IPS-15b (cell line): ENCODE data around the gene NUP210.

Experiments used
- H3K27me3 ChIP-seq: one replicate; pipeline ENCODE4 v1.6.1; 2013; ENCODE audit warnings: low read length; ENCODE audit not compliant: control insufficient read depth, insufficient read depth
- H3K36me3 ChIP-seq: one replicate; pipeline ENCODE4 v1.6.1; 2013; ENCODE audit warnings: low read length; ENCODE audit not compliant: control insufficient read depth, insufficient read depth
- H3K4me1 ChIP-seq: one replicate; pipeline ENCODE4 v1.6.1; 2013; ENCODE audit warnings: mild to moderate bottlenecking, low read length; ENCODE audit not compliant: control insufficient read depth, insufficient read depth
- H3K4me3 ChIP-seq: one replicate; pipeline ENCODE4 v1.5.1; 2013; ENCODE audit warnings: low read depth, low read length
- H3K9ac ChIP-seq: one replicate; pipeline ENCODE4 v1.6.1; 2013; ENCODE audit warnings: low read depth, mild to moderate bottlenecking, low read length
- H3K9me3 ChIP-seq: one replicate; pipeline ENCODE4 v1.6.1; 2013; ENCODE audit warnings: mild to moderate bottlenecking, low read length; ENCODE audit not compliant: control insufficient read depth, insufficient read depth

The NUP210 gene

GRCh38 chr3:13352621-13353131 is 67.4 kb downstream of the NUP210 start:
- H3K36me3 ChIP-seq, result peaks cover 40% of the 10 kb centered on the region
- no peaks in the 10 kb centered on the region for H3K9me3 ChIP-seq
- H3K9ac ChIP-seq, result no peak overlapping the region
- H3K27me3 ChIP-seq, result no peaks in the 10 kb centered on the region
- H3K4me1 ChIP-seq, result peaks cover 13% of the 10 kb centered on the region
- H3K4me3 ChIP-seq, result no peak overlapping the region

- H3K4me1 ChIP-seq, result peaks cover 28% of the 10 kb centered on the region
- H3K27me3 ChIP-seq, result no peaks in the 10 kb centered on the region
- no peaks in the 10 kb centered on the region for H3K9me3 ChIP-seq
- no peak overlapping the region for H3K4me3 ChIP-seq
- peaks cover 36% of the 10 kb centered on the region for H3K36me3 ChIP-seq
- no peak overlapping the region for H3K9ac ChIP-seq
Observed at GRCh38 chr3:13349823-13350222, 70.3 kb downstream of the NUP210 start.

GRCh38 chr3:13348661-13349396 is 71.3 kb downstream of the NUP210 start:
- Histone ChIP-seq H3K9ac (no peak overlapping the region), H3K4me3 (no peak overlapping the region), H3K36me3 (peaks cover 36% of the 10 kb centered on the region), H3K9me3 (no peaks in the 10 kb centered on the region), H3K27me3 (no peaks in the 10 kb centered on the region), H3K4me1 (peaks cover 28% of the 10 kb centered on the region)

- H3K9me3 ChIP-seq, result no peaks in the 10 kb centered on the region
- peaks cover 28% of the 10 kb centered on the region for H3K4me1 ChIP-seq
- H3K36me3 ChIP-seq, result peaks cover 30% of the 10 kb centered on the region
- no peak overlapping the region for H3K4me3 ChIP-seq
- H3K9ac ChIP-seq, result peak overlapping the region; percentile 37
- H3K27me3 ChIP-seq, result no peaks in the 10 kb centered on the region
Observed at GRCh38 chr3:13348100-13348499, 72.0 kb downstream of the NUP210 start.

- Histone ChIP-seq H3K36me3 (peaks cover 28% of the 10 kb centered on the region), H3K27me3 (no peaks in the 10 kb centered on the region), H3K4me3 (no peak overlapping the region), H3K4me1 (peaks cover 28% of the 10 kb centered on the region), H3K9me3 (no peaks in the 10 kb centered on the region), H3K9ac (peak overlapping the region; percentile 54)
Observed at GRCh38 chr3:13347390-13347950, 72.7 kb downstream of the NUP210 start.

- Histone ChIP-seq H3K9me3 (no peaks in the 10 kb centered on the region), H3K4me3 (no peak overlapping the region), H3K27me3 (no peaks in the 10 kb centered on the region), H3K36me3 (peaks cover 20% of the 10 kb centered on the region), H3K9ac (peak overlapping the region; percentile 54), H3K4me1 (peaks cover 28% of the 10 kb centered on the region)
Observed at GRCh38 chr3:13346481-13347389, 73.4 kb downstream of the NUP210 start.

- H3K9ac ChIP-seq, result no peak overlapping the region
- H3K4me3 ChIP-seq, result no peak overlapping the region
- H3K36me3 ChIP-seq, result peaks cover 19% of the 10 kb centered on the region
- peaks cover 28% of the 10 kb centered on the region for H3K4me1 ChIP-seq
- no peaks in the 10 kb centered on the region for H3K9me3 ChIP-seq
- H3K27me3 ChIP-seq, result no peaks in the 10 kb centered on the region
Observed at GRCh38 chr3:13345772-13346171, 74.3 kb downstream of the NUP210 start.

- Histone ChIP-seq H3K9ac (no peak overlapping the region), H3K4me1 (peaks cover 28% of the 10 kb centered on the region), H3K27me3 (no peaks in the 10 kb centered on the region), H3K4me3 (no peak overlapping the region), H3K9me3 (no peaks in the 10 kb centered on the region), H3K36me3 (peaks cover 19% of the 10 kb centered on the region)
Observed at GRCh38 chr3:13345284-13345683, 74.8 kb downstream of the NUP210 start.

- no peak overlapping the region for H3K9ac ChIP-seq
- peaks cover 19% of the 10 kb centered on the region for H3K36me3 ChIP-seq
Observed at GRCh38 chr3:13344663-13345062, 75.5 kb downstream of the NUP210 start.

GRCh38 chr3:13343601-13344000 is 76.5 kb downstream of the NUP210 start:
- peaks cover 24% of the 10 kb centered on the region for H3K36me3 ChIP-seq
- peaks cover 21% of the 10 kb centered on the region for H3K4me1 ChIP-seq
- no peak overlapping the region for H3K9ac ChIP-seq
- H3K4me3 ChIP-seq, result no peak overlapping the region
- H3K27me3 ChIP-seq, result no peaks in the 10 kb centered on the region
- no peaks in the 10 kb centered on the region for H3K9me3 ChIP-seq

More at GRCh38 chr3:13344663-13345062, 75.5 kb downstream of the NUP210 start:
- Histone ChIP-seq H3K9me3 (no peaks in the 10 kb centered on the region), H3K4me1 (peaks cover 28% of the 10 kb centered on the region), H3K4me3 (no peak overlapping the region), H3K27me3 (no peaks in the 10 kb centered on the region)

GRCh38 chr3:13341229-13341905 is 78.8 kb downstream of the NUP210 start:
- no peak overlapping the region for H3K9ac ChIP-seq
- no peaks in the 10 kb centered on the region for H3K27me3 ChIP-seq
- H3K4me3 ChIP-seq, result no peak overlapping the region
- H3K4me1 ChIP-seq, result peaks cover 4% of the 10 kb centered on the region
- H3K36me3 ChIP-seq, result peaks cover 25% of the 10 kb centered on the region
- no peaks in the 10 kb centered on the region for H3K9me3 ChIP-seq
